Glutamatergic neuron (in vitro differentiated cells): ENCODE measurements around the gene VSIG10L. TPM values are rescaled to one million over a fixed set of nuclear protein-coding genes. Genes with fewer than 3 reads are reported as not detected.

Experiments
- DNase-seq: peaks from one replicate; pipeline ENCODE4 v3.0.0; 2022
- H3K27ac Mint-ChIP-seq: one replicate; pipeline ENCODE4 v1.8.0; 2020; ENCODE audit warnings: mild to moderate bottlenecking, mixed read lengths, inconsistent platforms; ENCODE audit not compliant: unreplicated experiment
- H3K27me3 Mint-ChIP-seq: one replicate; pipeline ENCODE4 v1.8.0; 2020; ENCODE audit warnings: mild to moderate bottlenecking, moderate library complexity, mixed read lengths, inconsistent platforms; ENCODE audit not compliant: unreplicated experiment
- H3K36me3 Mint-ChIP-seq: one replicate; pipeline ENCODE4 v1.8.0; 2020; ENCODE audit warnings: mild to moderate bottlenecking, mixed read lengths, inconsistent platforms; ENCODE audit not compliant: unreplicated experiment
- H3K4me1 Mint-ChIP-seq: one replicate; pipeline ENCODE4 v1.8.0; 2020; ENCODE audit warnings: mild to moderate bottlenecking, low read depth, mixed read lengths, inconsistent platforms; ENCODE audit not compliant: unreplicated experiment
- H3K4me3 Mint-ChIP-seq: one replicate; pipeline ENCODE4 v1.8.0; 2020; ENCODE audit warnings: mild to moderate bottlenecking, mixed read lengths, inconsistent platforms; ENCODE audit not compliant: unreplicated experiment
- H3K9me3 Mint-ChIP-seq: one replicate; pipeline ENCODE4 v1.8.0; 2020; ENCODE audit warnings: mild to moderate bottlenecking, moderate library complexity, mixed read lengths, inconsistent platforms; ENCODE audit not compliant: unreplicated experiment
- CTCF ChIP-seq: fragments of 200-600 bp; sonication (generic); IDR thresholded peaks from one replicate; pipeline ENCODE4 v1.5.0; 2021; ENCODE audit not compliant: partially characterized antibody, unreplicated experiment
- total RNA-seq: library from RNA; stranded (reverse); fragmentation: NEBNext Ultra II Directional; extraction: Animal tissue kit (Norgen Biotek cat#: 25700); gene quantifications from one replicate; pipeline ENCODE4 v1.2.1, GENCODE V29; 2021; ENCODE audit not compliant: unreplicated experiment

VSIG10L gene
- total RNA-seq, 1 donor from 2014 or later: 3.5 TPM

GRCh38 chr19:51342631-51343569 lies 961 bp upstream of the VSIG10L start:
- no peak overlapping the region for H3K27ac Mint-ChIP-seq
- no peaks in the 10 kb centered on the region for H3K36me3 Mint-ChIP-seq
- peaks cover 4% of the 10 kb centered on the region for H3K9me3 Mint-ChIP-seq
- peak overlapping the region; percentile 71 for H3K4me3 Mint-ChIP-seq
- TF ChIP-seq CTCF: no peak
- H3K27me3 Mint-ChIP-seq: peaks cover 13% of the 10 kb centered on the region
- no peak for DNase-seq
- H3K4me1 Mint-ChIP-seq: peaks cover 3% of the 10 kb centered on the region

DNA sequence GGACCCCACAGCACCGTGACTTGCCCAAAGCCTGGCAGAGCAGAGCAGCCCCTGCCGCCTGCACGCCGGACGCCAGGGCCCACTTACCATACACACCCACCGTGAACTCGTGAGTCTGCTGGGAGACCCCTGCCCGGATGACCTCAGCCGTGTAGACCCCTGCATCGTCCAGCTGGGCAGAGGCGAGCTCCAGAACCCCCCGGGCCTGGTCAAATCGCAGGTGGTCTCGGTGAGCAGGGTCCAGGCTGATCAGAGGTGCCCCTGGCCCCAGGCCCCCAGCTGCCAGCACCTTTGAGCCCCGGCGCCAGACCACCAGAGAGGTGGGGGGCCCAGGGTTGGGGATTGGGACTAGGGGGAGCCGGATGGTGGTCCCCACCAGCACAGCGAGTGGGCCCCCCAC lies 873 bp downstream of the VSIG10L start:
- no peak for TF ChIP-seq CTCF
- Mint-ChIP-seq H3K9me3 (peaks cover 4% of the 10 kb centered on the region), H3K4me3 (peak overlapping the region; percentile 87), H3K36me3 (no peaks in the 10 kb centered on the region), H3K27me3 (peaks cover 13% of the 10 kb centered on the region), H3K4me1 (peaks cover 3% of the 10 kb centered on the region), H3K27ac (peak overlapping the region; percentile 88)
- no peak for DNase-seq

DNA sequence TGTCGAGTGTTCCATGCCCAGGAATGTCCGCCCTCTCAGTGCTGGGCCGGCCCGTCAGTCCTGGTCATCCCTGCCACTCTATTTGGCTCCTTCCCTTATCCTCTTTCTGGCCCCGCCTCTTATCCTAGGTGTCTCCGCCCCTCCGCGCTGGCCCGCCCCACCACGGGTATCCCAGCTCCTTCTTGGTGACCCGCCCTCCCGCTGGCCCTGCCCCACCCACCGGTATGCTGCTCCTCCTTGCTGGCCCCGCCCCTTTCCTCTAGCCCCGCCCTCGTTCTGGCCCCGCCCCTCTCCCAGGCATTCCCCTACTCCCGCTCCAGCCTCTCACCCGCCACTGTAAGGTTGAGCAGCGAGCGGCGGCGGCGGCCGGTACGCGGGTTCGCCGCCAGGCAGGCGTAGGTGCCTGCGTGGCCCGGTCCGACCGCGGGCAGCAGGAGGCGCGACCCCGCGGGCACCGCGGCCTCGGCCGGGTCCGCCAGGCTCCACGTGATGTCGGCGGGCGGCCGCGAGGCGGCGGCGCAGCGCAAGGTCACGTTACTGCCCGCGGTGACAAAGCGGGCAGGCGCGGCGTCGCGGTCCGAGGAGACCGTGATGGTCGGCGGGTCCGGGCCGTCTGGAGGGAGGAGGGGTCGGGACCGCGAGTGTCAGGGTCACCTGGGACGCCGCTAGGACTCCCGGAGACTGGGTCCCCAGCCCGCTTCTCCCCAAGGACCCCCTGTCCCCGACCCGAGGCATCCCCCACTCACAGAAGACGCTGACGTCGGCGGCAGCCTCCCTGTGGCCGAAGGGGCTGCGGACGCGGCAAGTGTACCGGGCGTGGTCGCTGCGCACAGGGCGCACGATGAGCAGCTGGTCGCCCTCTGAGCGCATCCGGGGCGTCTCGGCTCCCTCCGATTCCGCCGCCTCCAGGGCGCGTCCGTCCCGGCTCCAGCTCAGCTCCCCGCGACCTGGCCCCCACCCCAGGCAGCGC lies 2.0 kb downstream of the VSIG10L start:
- H3K9me3 Mint-ChIP-seq: peaks cover 4% of the 10 kb centered on the region
- peak; percentile 99 for DNase-seq
- H3K27me3 Mint-ChIP-seq: peaks cover 13% of the 10 kb centered on the region
- peaks cover 3% of the 10 kb centered on the region for H3K4me1 Mint-ChIP-seq
- peak overlapping the region; percentile 85 for H3K27ac Mint-ChIP-seq
- no peaks in the 10 kb centered on the region for H3K36me3 Mint-ChIP-seq
- peak; percentile 37 for TF ChIP-seq CTCF
- peak overlapping the region; percentile 99 for H3K4me3 Mint-ChIP-seq

GRCh38 chr19:51339313-51339686 lies 2.6 kb downstream of the VSIG10L start:
- Mint-ChIP-seq H3K9me3 (peaks cover 4% of the 10 kb centered on the region), H3K4me1 (peaks cover 3% of the 10 kb centered on the region), H3K27me3 (peaks cover 11% of the 10 kb centered on the region), H3K36me3 (no peaks in the 10 kb centered on the region), H3K27ac (peak overlapping the region; percentile 85), H3K4me3 (peak overlapping the region; percentile 99)
- no peak for DNase-seq
- no peak for TF ChIP-seq CTCF
